ENCODE results near the gene SLC12A8. TPM values are rescaled to one million over a fixed set of nuclear protein-coding genes. Genes with fewer than 3 reads are reported as not detected.

Gene SLC12A8
- total RNA-seq, 1 donor from 2014 or later, result 2.2 TPM

DNA sequence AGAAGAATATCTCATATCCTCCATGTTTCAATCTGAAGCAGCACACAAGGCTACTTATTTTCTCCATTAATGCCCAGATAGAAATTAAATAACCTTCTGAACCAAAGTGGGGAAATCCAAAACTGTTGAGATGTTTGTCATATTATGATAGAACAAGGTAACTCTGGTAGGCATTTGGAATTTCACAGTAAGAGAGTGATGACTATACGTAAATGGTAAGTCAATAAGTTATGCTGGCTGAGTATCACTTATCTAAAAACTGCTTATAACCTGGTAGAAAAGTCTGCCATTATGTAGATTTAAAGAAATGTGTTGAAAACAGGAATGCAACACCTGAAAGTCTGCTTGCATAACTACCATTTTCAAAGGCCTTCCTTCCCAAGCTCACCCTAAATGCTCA, 17.2 kb upstream of the SLC12A8 start:
- peaks cover 14% of the 10 kb centered on the region for H3K36me3 ChIP-seq
- no peak overlapping the region for H3K9ac ChIP-seq
- no peaks in the 10 kb centered on the region for H3K79me2 ChIP-seq (ENCODE audit: low read depth)
- no peaks in the 10 kb centered on the region for H3K4me1 ChIP-seq
- Mint-ChIP-seq H3K9me3 (no peaks in the 10 kb centered on the region), H3K4me1 (no peaks in the 10 kb centered on the region), H3K27ac (no peak overlapping the region), H3K27me3 (ENCODE audit: insufficient read depth, low read depth) (no peaks in the 10 kb centered on the region), H3K4me3 (no peak overlapping the region), H3K36me3 (peaks cover 15% of the 10 kb centered on the region)
- H2AFZ ChIP-seq (replicated peaks), result no peak overlapping the region
- no peak overlapping the region for H3K27ac ChIP-seq
- no peak for TF ChIP-seq EZH2 (IDR thresholded peaks at IDR 0.05)
- TF ChIP-seq, protein P1, sequence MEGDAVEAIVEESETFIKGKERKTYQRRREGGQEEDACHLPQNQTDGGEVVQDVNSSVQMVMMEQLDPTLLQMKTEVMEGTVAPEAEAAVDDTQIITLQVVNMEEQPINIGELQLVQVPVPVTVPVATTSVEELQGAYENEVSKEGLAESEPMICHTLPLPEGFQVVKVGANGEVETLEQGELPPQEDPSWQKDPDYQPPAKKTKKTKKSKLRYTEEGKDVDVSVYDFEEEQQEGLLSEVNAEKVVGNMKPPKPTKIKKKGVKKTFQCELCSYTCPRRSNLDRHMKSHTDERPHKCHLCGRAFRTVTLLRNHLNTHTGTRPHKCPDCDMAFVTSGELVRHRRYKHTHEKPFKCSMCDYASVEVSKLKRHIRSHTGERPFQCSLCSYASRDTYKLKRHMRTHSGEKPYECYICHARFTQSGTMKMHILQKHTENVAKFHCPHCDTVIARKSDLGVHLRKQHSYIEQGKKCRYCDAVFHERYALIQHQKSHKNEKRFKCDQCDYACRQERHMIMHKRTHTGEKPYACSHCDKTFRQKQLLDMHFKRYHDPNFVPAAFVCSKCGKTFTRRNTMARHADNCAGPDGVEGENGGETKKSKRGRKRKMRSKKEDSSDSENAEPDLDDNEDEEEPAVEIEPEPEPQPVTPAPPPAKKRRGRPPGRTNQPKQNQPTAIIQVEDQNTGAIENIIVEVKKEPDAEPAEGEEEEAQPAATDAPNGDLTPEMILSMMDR (IDR thresholded peaks at IDR 0.05), result no peak
- TF ChIP-seq EZH2phosphoT487 (IDR thresholded peaks at IDR 0.05), result no peak
- no peak overlapping the region for H3K4me3 ChIP-seq
- no peaks in the 10 kb centered on the region for H3K9me3 ChIP-seq (ENCODE audit: low read depth)
- H3K4me2 ChIP-seq, result no peak overlapping the region
- no peak for DNase-seq (ENCODE audit: low spot score)
- no peaks in the 10 kb centered on the region for H3K27me3 ChIP-seq
- peaks cover 19% of the 10 kb centered on the region for H3F3A ChIP-seq (ENCODE audit: low read depth)
- H4K20me1 ChIP-seq (ENCODE audit: low read depth), result no peaks in the 10 kb centered on the region

DNA sequence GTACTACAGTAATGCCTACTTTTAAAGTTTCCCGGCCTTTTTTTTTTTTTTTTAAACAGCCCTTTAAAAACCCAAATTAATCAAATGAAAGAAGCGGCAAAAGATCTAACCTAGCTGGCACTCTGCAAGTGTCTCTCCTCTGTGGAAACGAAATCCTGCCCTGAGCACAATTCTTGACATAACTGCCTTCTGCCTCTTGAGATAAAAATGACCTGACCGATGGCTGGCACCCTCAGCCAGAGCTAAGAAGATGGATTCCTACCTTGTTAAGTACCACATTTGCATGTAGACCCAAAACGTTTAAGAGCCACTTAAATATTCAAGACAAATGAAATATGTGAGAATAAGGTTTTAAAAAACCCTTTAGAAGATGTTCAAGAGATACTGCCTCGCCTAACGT, 16.6 kb upstream of the SLC12A8 start:
- Mint-ChIP-seq H3K9me3 (no peaks in the 10 kb centered on the region), H3K4me1 (no peaks in the 10 kb centered on the region), H3K36me3 (peaks cover 15% of the 10 kb centered on the region), H3K27ac (no peak overlapping the region), H3K27me3 (ENCODE audit: insufficient read depth, low read depth) (no peaks in the 10 kb centered on the region), H3K4me3 (no peak overlapping the region)
- Histone ChIP-seq H3K9ac (no peak overlapping the region), H4K20me1 (ENCODE audit: low read depth) (no peaks in the 10 kb centered on the region), H3K4me3 (no peak overlapping the region), H3K79me2 (ENCODE audit: low read depth) (no peaks in the 10 kb centered on the region), H3K27ac (no peak overlapping the region), H3F3A (ENCODE audit: low read depth) (peaks cover 19% of the 10 kb centered on the region), H3K4me1 (no peaks in the 10 kb centered on the region), H3K27me3 (no peaks in the 10 kb centered on the region), H3K36me3 (peaks cover 14% of the 10 kb centered on the region), H3K9me3 (ENCODE audit: low read depth) (no peaks in the 10 kb centered on the region), H2AFZ (replicated peaks) (no peak overlapping the region), H3K4me2 (no peak overlapping the region)
- DNase-seq (ENCODE audit: low spot score), result no peak
- TF ChIP-seq EZH2 (IDR thresholded peaks at IDR 0.05) (no peak), EZH2phosphoT487 (IDR thresholded peaks at IDR 0.05) (no peak)
- TF ChIP-seq, protein P1 (IDR thresholded peaks at IDR 0.05), result no peak

DNA sequence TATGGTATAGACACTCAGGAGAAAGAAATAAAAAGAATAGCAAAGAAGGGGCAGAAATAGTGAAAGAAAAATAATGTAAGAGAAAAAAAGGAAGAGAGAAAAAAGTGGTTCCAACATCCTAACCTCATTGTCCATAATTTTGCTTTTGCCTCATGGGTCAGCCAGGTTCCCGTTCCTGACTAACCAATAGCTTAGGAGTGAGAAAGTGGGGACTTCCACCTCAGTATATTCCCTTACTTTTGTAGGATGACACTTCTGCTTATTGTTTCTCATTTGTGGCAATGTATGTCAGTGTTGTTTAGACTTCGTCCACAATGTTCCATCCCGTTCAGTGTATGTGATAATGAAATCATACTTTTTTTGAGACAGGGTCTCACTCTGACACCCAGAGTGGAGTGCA, 9.3 kb upstream of the SLC12A8 start:
- no peak overlapping the region for H3K9ac ChIP-seq
- peaks cover 9% of the 10 kb centered on the region for H3F3A ChIP-seq (ENCODE audit: low read depth)
- H3K27me3 Mint-ChIP-seq (ENCODE audit: insufficient read depth, low read depth), result peaks cover 3% of the 10 kb centered on the region
- H3K27ac ChIP-seq, result no peak overlapping the region
- no peaks in the 10 kb centered on the region for H3K36me3 ChIP-seq
- H3K9me3 ChIP-seq (ENCODE audit: low read depth), result no peaks in the 10 kb centered on the region
- H3K9me3 Mint-ChIP-seq, result no peaks in the 10 kb centered on the region
- no peak overlapping the region for H3K4me3 Mint-ChIP-seq
- no peak overlapping the region for H3K4me3 ChIP-seq
- no peak overlapping the region for H2AFZ ChIP-seq (replicated peaks)
- H3K4me1 ChIP-seq, result peaks cover 10% of the 10 kb centered on the region
- no peak overlapping the region for H3K4me2 ChIP-seq
- no peak overlapping the region for H3K27ac Mint-ChIP-seq
- no peak for TF ChIP-seq EZH2phosphoT487 (IDR thresholded peaks at IDR 0.05)
- TF ChIP-seq EZH2 (IDR thresholded peaks at IDR 0.05), result no peak
- TF ChIP-seq, protein P1 (IDR thresholded peaks at IDR 0.05), result no peak
- peaks cover under 1% of the 10 kb centered on the region for H3K36me3 Mint-ChIP-seq
- no peaks in the 10 kb centered on the region for H3K27me3 ChIP-seq
- peaks cover 6% of the 10 kb centered on the region for H3K4me1 Mint-ChIP-seq
- no peaks in the 10 kb centered on the region for H3K79me2 ChIP-seq (ENCODE audit: low read depth)
- no peaks in the 10 kb centered on the region for H4K20me1 ChIP-seq (ENCODE audit: low read depth)
- no peak for DNase-seq (ENCODE audit: low spot score)
